ENCODE measurements around the gene CD48. TPM values are rescaled to one million over a fixed set of nuclear protein-coding genes. Genes with fewer than 3 reads are reported as not detected.

The CD48 gene
- total and polyA plus RNA-seq, 3 experiments from 2014 or later, result 224 to 250 (median 234) TPM

- Histone ChIP-seq H3K27ac (ENCODE audit: low read depth, low read length) (no peak overlapping the region), H3K9me3 (ENCODE audit: low read length) (no peaks in the 10 kb centered on the region), H3K27me3 (ENCODE audit: insufficient read depth, low read length, poor library complexity, severe bottlenecking) (no peaks in the 10 kb centered on the region), H3K4me1 (ENCODE audit: insufficient read depth, low read length) (peaks cover 54% of the 10 kb centered on the region), H3K36me3 (ENCODE audit: insufficient read depth, low read length) (peaks cover 38% of the 10 kb centered on the region), H3K4me3 (ENCODE audit: low read length) (no peak overlapping the region)
- POLR2A ChIA-PET, result no interaction called here
- H3K27me3 Mint-ChIP-seq, result no peaks in the 10 kb centered on the region
- no peak overlapping the region for H3K4me3 Mint-ChIP-seq
- H3K27ac Mint-ChIP-seq, result peak overlapping the region; percentile 55 to 94 (median 68)
- H3K4me1 Mint-ChIP-seq, result peaks cover 26 to 41% (median 30%) of the 10 kb centered on the region in 3 donors
- CTCF ChIA-PET, result interaction anchor here (1.3 to 9.1 kb wide), 4 partner anchors 17 to 91 kb away, joined by 3 to 85 read pairs (median 42); no protein-coding TSS in a partner anchor
- DNase-seq, result no peak
- no peaks in the 10 kb centered on the region for H3K9me3 Mint-ChIP-seq
- peaks cover 12 to 59% (median 20%) of the 10 kb centered on the region in 3 donors for H3K36me3 Mint-ChIP-seq
Observed at GRCh38 chr1:160676869-160677597, 34.6 kb downstream of the CD48 start.

- ChIA-PET POLR2A (interaction anchor here (0.5 to 0.8 kb wide), 4 partner anchors 9 to 102 kb away, joined by 3 to 5 read pairs (median 3); no protein-coding TSS in a partner anchor), CTCF (interaction anchor here (0.7 to 6.5 kb wide), 40 partner anchors 8 to 314 kb away, joined by 3 to 67 read pairs (median 4); partner anchors contain the start of genes CD48 and SLAMF1)
- Histone ChIP-seq H3K27me3 (ENCODE audit: insufficient read depth, low read length, poor library complexity, severe bottlenecking) (no peaks in the 10 kb centered on the region), H3K4me3 (ENCODE audit: low read length) (no peak overlapping the region), H3K27ac (ENCODE audit: low read depth, low read length) (no peak overlapping the region), H3K36me3 (ENCODE audit: insufficient read depth, low read length) (peaks cover 27% of the 10 kb centered on the region), H3K9me3 (ENCODE audit: low read length) (no peaks in the 10 kb centered on the region), H3K4me1 (ENCODE audit: insufficient read depth, low read length) (peaks cover 42% of the 10 kb centered on the region)
- Mint-ChIP-seq H3K4me1 (peaks cover 19 to 35% (median 23%) of the 10 kb centered on the region in 3 donors), H3K9me3 (no peaks in the 10 kb centered on the region), H3K4me3 (peak overlapping the region in 2 of 7 donors; percentile 24 to 63), H3K27ac (peak overlapping the region in 7 of 8 donors; percentile 58 to 87 (median 82)), H3K36me3 (peaks cover 9 to 50% (median 15%) of the 10 kb centered on the region in 3 donors), H3K27me3 (no peaks in the 10 kb centered on the region)
- DNase-seq, result peak; percentile 58 to 84 (median 60)
Observed at GRCh38 chr1:160675641-160676410, 35.8 kb downstream of the CD48 start.

GRCh38 chr1:160674415-160674814 is 37.2 kb downstream of the CD48 start:
- Mint-ChIP-seq H3K4me3 (no peak overlapping the region), H3K9me3 (no peaks in the 10 kb centered on the region), H3K27ac (no peak overlapping the region), H3K36me3 (peaks cover 10 to 42% (median 13%) of the 10 kb centered on the region in 3 donors), H3K27me3 (no peaks in the 10 kb centered on the region), H3K4me1 (peaks cover 15 to 30% (median 18%) of the 10 kb centered on the region in 3 donors)
- Histone ChIP-seq H3K4me1 (ENCODE audit: insufficient read depth, low read length) (peaks cover 41% of the 10 kb centered on the region), H3K9me3 (ENCODE audit: low read length) (no peaks in the 10 kb centered on the region), H3K27me3 (ENCODE audit: insufficient read depth, low read length, poor library complexity, severe bottlenecking) (no peaks in the 10 kb centered on the region), H3K4me3 (ENCODE audit: low read length) (no peak overlapping the region), H3K36me3 (ENCODE audit: insufficient read depth, low read length) (peaks cover 14% of the 10 kb centered on the region), H3K27ac (ENCODE audit: low read depth, low read length) (no peak overlapping the region)
- no peak for DNase-seq
- ChIA-PET CTCF (interaction anchor here (0.9 to 6.5 kb wide), 24 partner anchors 9 to 383 kb away, joined by 3 to 67 read pairs (median 5); partner anchors contain the start of gene CD48), POLR2A (no interaction called here)

GRCh38 chr1:160672789-160673695 is 38.6 kb downstream of the CD48 start:
- H3K9me3 ChIP-seq (ENCODE audit: low read length), result no peaks in the 10 kb centered on the region
- Mint-ChIP-seq H3K4me1 (peaks cover 13 to 32% (median 17%) of the 10 kb centered on the region in 3 donors), H3K27me3 (no peaks in the 10 kb centered on the region), H3K27ac (no peak overlapping the region), H3K4me3 (no peak overlapping the region), H3K9me3 (no peaks in the 10 kb centered on the region), H3K36me3 (peaks cover 7 to 30% (median 9%) of the 10 kb centered on the region in 3 donors)
- peaks cover 4% of the 10 kb centered on the region for H3K36me3 ChIP-seq (ENCODE audit: insufficient read depth, low read length)
- POLR2A ChIA-PET, result interaction anchor here (0.8 kb wide), 2 partner anchors 11 to 60 kb away, joined by 3 read pairs; no protein-coding TSS in a partner anchor
- no peak for DNase-seq
- no peak overlapping the region for H3K27ac ChIP-seq (ENCODE audit: low read depth, low read length)
- H3K27me3 ChIP-seq (ENCODE audit: insufficient read depth, low read length, poor library complexity, severe bottlenecking), result no peaks in the 10 kb centered on the region
- H3K4me3 ChIP-seq (ENCODE audit: low read length), result peak overlapping the region; percentile 16
- CTCF ChIA-PET, result interaction anchor here (0.7 to 6.5 kb wide), 13 partner anchors 8 to 279 kb away, joined by 3 to 67 read pairs (median 3); no protein-coding TSS in a partner anchor
- peaks cover 41% of the 10 kb centered on the region for H3K4me1 ChIP-seq (ENCODE audit: insufficient read depth, low read length)

GRCh38 chr1:160671603-160672517 is 39.8 kb downstream of the CD48 start:
- DNase-seq, result no peak
- Mint-ChIP-seq H3K27me3 (no peaks in the 10 kb centered on the region), H3K36me3 (peaks cover 2 to 18% (median 9%) of the 10 kb centered on the region in 3 donors), H3K4me1 (peaks cover 21 to 44% (median 25%) of the 10 kb centered on the region in 3 donors), H3K4me3 (no peak overlapping the region), H3K9me3 (no peaks in the 10 kb centered on the region), H3K27ac (peak overlapping the region in 1 of 8 donors; percentile 30)
- ChIA-PET CTCF (interaction anchor here (1.3 to 6.5 kb wide), 7 partner anchors 9 to 166 kb away, joined by 3 to 67 read pairs (median 8); no protein-coding TSS in a partner anchor), POLR2A (interaction anchor here (0.5 to 0.8 kb wide), 3 partner anchors 45 to 222 kb away, joined by 3 read pairs; no protein-coding TSS in a partner anchor)
- Histone ChIP-seq H3K27me3 (ENCODE audit: insufficient read depth, low read length, poor library complexity, severe bottlenecking) (no peaks in the 10 kb centered on the region), H3K9me3 (ENCODE audit: low read length) (no peaks in the 10 kb centered on the region), H3K27ac (ENCODE audit: low read depth, low read length) (no peak overlapping the region), H3K4me1 (ENCODE audit: insufficient read depth, low read length) (peaks cover 47% of the 10 kb centered on the region), H3K4me3 (ENCODE audit: low read length) (no peak overlapping the region), H3K36me3 (ENCODE audit: insufficient read depth, low read length) (no peaks in the 10 kb centered on the region)

GRCh38 chr1:160670701-160671100 is 40.9 kb downstream of the CD48 start:
- no peaks in the 10 kb centered on the region for H3K36me3 ChIP-seq (ENCODE audit: insufficient read depth, low read length)
- H3K4me1 ChIP-seq (ENCODE audit: insufficient read depth, low read length), result peaks cover 55% of the 10 kb centered on the region
- H3K4me3 Mint-ChIP-seq, result no peak overlapping the region
- H3K27me3 Mint-ChIP-seq, result no peaks in the 10 kb centered on the region
- H3K9me3 ChIP-seq (ENCODE audit: low read length), result no peaks in the 10 kb centered on the region
- H3K27ac ChIP-seq (ENCODE audit: low read depth, low read length), result no peak overlapping the region
- POLR2A ChIA-PET, result no interaction called here
- peak overlapping the region in 1 of 8 donors; percentile 70 for H3K27ac Mint-ChIP-seq
- DNase-seq, result no peak
- no peak overlapping the region for H3K4me3 ChIP-seq (ENCODE audit: low read length)
- CTCF ChIA-PET, result interaction anchor here (1.7 to 6.5 kb wide), 3 partner anchors 37 to 50 kb away, joined by 4 to 67 read pairs (median 32); no protein-coding TSS in a partner anchor
- H3K4me1 Mint-ChIP-seq, result peaks cover 31 to 48% (median 34%) of the 10 kb centered on the region in 3 donors
- no peaks in the 10 kb centered on the region for H3K9me3 Mint-ChIP-seq
- H3K27me3 ChIP-seq (ENCODE audit: insufficient read depth, low read length, poor library complexity, severe bottlenecking), result no peaks in the 10 kb centered on the region
- peaks cover 2 to 11% (median 9%) of the 10 kb centered on the region in 3 donors for H3K36me3 Mint-ChIP-seq
